Measurements from ENCODE around the gene SLC9A3. TPM values are rescaled to one million over a fixed set of nuclear protein-coding genes. Genes with fewer than 3 reads are reported as not detected.

The SLC9A3 gene
- total RNA-seq, 1 donor from 2014 or later, result 0.79 TPM

Other genes with a start within 250 kb of the SLC9A3 start
- gene AHRR, start 202.7 kb downstream of the SLC9A3 start, total RNA-seq, result 1.4 and 2.4 TPM in 2 replicates
- gene EXOC3, start 81.3 kb downstream of the SLC9A3 start, total RNA-seq, result 18.5 and 25.0 TPM in 2 replicates
- 0.99 and 1.5 TPM in 2 replicates for gene CEP72, start 87.9 kb upstream of the SLC9A3 start, total RNA-seq
- under 0.01 and 0.44 TPM in 2 replicates for gene TPPP, start 168.9 kb upstream of the SLC9A3 start, total RNA-seq